H9 (cell line): Measurements from ENCODE around the gene MCCC2. TPM values are rescaled to one million over a fixed set of nuclear protein-coding genes. Genes with fewer than 3 reads are reported as not detected.

Source experiments
- DNase-seq: peaks from one replicate; pipeline ENCODE4 v3.0.0-alpha.2; 2017
- H2AFZ ChIP-seq: one replicate; pipeline ENCODE4 v1.6.1; 2013; ENCODE audit warnings: mild to moderate bottlenecking, low read length, control low read depth, moderate library complexity
- H2AK5ac ChIP-seq: 2 replicates; pipeline ENCODE4 v1.6.1; 2013; ENCODE audit warnings: low read length, control low read depth, mixed read lengths; ENCODE audit not compliant: insufficient read length
- H2BK120ac ChIP-seq: one replicate; pipeline ENCODE4 v1.6.1; 2013; ENCODE audit warnings: low read depth, mild to moderate bottlenecking, low read length, control low read depth, inconsistent platforms; ENCODE audit not compliant: poor library complexity, severe bottlenecking
- H2BK12ac ChIP-seq: 2 replicates; pipeline ENCODE4 v1.6.1; 2013; ENCODE audit warnings: low read length, control low read depth, mixed read lengths, low read depth; ENCODE audit not compliant: insufficient read length
- H2BK15ac ChIP-seq: 2 replicates; pipeline ENCODE4 v1.6.1; 2013; ENCODE audit warnings: low read depth, low read length, control low read depth
- H2BK20ac ChIP-seq: one replicate; pipeline ENCODE4 v1.6.1; 2013; ENCODE audit warnings: low read depth, mild to moderate bottlenecking, low read length, control low read depth, inconsistent platforms; ENCODE audit not compliant: poor library complexity, severe bottlenecking
- H2BK5ac ChIP-seq: 2 replicates; pipeline ENCODE4 v1.6.1; 2013; ENCODE audit warnings: low read length, control low read depth, mixed read lengths; ENCODE audit not compliant: insufficient read length
- H3K14ac ChIP-seq: 2 replicates; pipeline ENCODE4 v1.6.1; 2013; ENCODE audit warnings: low read length, control low read depth; ENCODE audit not compliant: insufficient read depth
- H3K18ac ChIP-seq: 2 replicates; pipeline ENCODE4 v1.6.1; 2013; ENCODE audit warnings: low read depth, mild to moderate bottlenecking, mixed read lengths, low read length, control low read depth; ENCODE audit not compliant: insufficient read length
- H3K23ac ChIP-seq: 2 replicates; pipeline ENCODE4 v1.6.1; 2013; ENCODE audit warnings: low read length, control low read depth, mixed read lengths, low read depth; ENCODE audit not compliant: insufficient read length
- H3K23me2 ChIP-seq: 2 replicates; pipeline ENCODE4 v1.6.1; 2013; ENCODE audit warnings: low read depth, mild to moderate bottlenecking, mixed read lengths, low read length, control low read depth; ENCODE audit not compliant: insufficient read length, poor library complexity, severe bottlenecking
- H3K27ac ChIP-seq: 2 replicates; pipeline ENCODE4 v1.5.1; 2013; ENCODE audit warnings: low read length, control low read depth, mixed read lengths, low read depth; ENCODE audit not compliant: insufficient read length
- H3K27me3 ChIP-seq: 2 replicates; pipeline ENCODE4 v1.6.1; 2013; ENCODE audit warnings: low read length, control low read depth, inconsistent platforms; ENCODE audit not compliant: insufficient read depth
- H3K4ac ChIP-seq: 2 replicates; pipeline ENCODE4 v1.6.1; 2013; ENCODE audit warnings: low read depth, mild to moderate bottlenecking, control low read depth, inconsistent platforms, low read length, moderate library complexity
- H3K4me1 ChIP-seq: 2 replicates; pipeline ENCODE4 v1.6.1; 2013; ENCODE audit warnings: low read length, control low read depth, inconsistent platforms; ENCODE audit not compliant: insufficient read depth
- H3K4me2 ChIP-seq: 2 replicates; pipeline ENCODE4 v1.6.1; 2013; ENCODE audit warnings: low read length, control low read depth, mixed read lengths; ENCODE audit not compliant: insufficient read length, insufficient read depth
- H3K56ac ChIP-seq: 2 replicates; pipeline ENCODE4 v1.6.1; 2013; ENCODE audit warnings: low read depth, mild to moderate bottlenecking, mixed read lengths, low read length, control low read depth; ENCODE audit not compliant: insufficient read length
- H3K79me1 ChIP-seq: 2 replicates; pipeline ENCODE4 v1.6.1; 2013; ENCODE audit warnings: low read depth, mild to moderate bottlenecking, moderate library complexity, low read length, control low read depth, inconsistent platforms; ENCODE audit not compliant: insufficient read depth, poor library complexity, severe bottlenecking
- H3K79me2 ChIP-seq: 2 replicates; pipeline ENCODE4 v1.6.1; 2013; ENCODE audit warnings: low read length, control low read depth, inconsistent platforms; ENCODE audit not compliant: insufficient read depth
- H3K9ac ChIP-seq: 2 replicates; pipeline ENCODE4 v1.6.1; 2013; ENCODE audit warnings: low read length, control low read depth, mixed read lengths; ENCODE audit not compliant: insufficient read length; ENCODE audit errors: extremely low read depth
- H3K9me3 ChIP-seq: one replicate; pipeline ENCODE4 v1.6.1; 2013; ENCODE audit warnings: low read depth, low read length, inconsistent platforms; ENCODE audit not compliant: control insufficient read depth
- H3T11ph ChIP-seq: one replicate; pipeline ENCODE4 v1.6.1; 2013; ENCODE audit warnings: mild to moderate bottlenecking, low read length, control low read depth, inconsistent platforms
- H4K20me1 ChIP-seq: one replicate; pipeline ENCODE4 v1.6.1; 2013; ENCODE audit not compliant: control insufficient read depth, insufficient read length, insufficient read depth
- H4K5ac ChIP-seq: 2 replicates; pipeline ENCODE4 v1.6.1; 2013; ENCODE audit warnings: low read depth, mild to moderate bottlenecking, mixed read lengths, low read length, control low read depth; ENCODE audit not compliant: insufficient read length
- H4K8ac ChIP-seq: replicated peaks from 2 replicates; pipeline ENCODE4 v1.6.1; 2013; ENCODE audit warnings: low read length, control low read depth, mixed read lengths, low read depth; ENCODE audit not compliant: insufficient read length
- H4K91ac ChIP-seq: 2 replicates; pipeline ENCODE4 v1.6.1; 2013; ENCODE audit warnings: low read depth, mild to moderate bottlenecking, moderate library complexity, mixed read lengths, low read length, control low read depth; ENCODE audit not compliant: insufficient read length
- H3K27ac Mint-ChIP-seq, 3 experiments: 2 replicates in 2 of 3; 3 replicates in 1 of 3; pipeline ENCODE4 v1.8.0; 2020 to 2021; ENCODE audit warnings: mixed read lengths in 3 of 3, mild to moderate bottlenecking in 1 of 3, moderate library complexity in 1 of 3
- H3K27me3 Mint-ChIP-seq: 2 replicates; pipeline ENCODE4 v1.8.0; 2021; ENCODE audit warnings: low read depth, mild to moderate bottlenecking, moderate library complexity, mixed read lengths
- H3K36me3 Mint-ChIP-seq, 3 experiments: 2 replicates in 2 of 3; 3 replicates in 1 of 3; pipeline ENCODE4 v1.8.0; 2020 to 2021; ENCODE audit warnings: low read depth in 3 of 3, mixed read lengths in 3 of 3; ENCODE audit not compliant: insufficient read depth in 1 of 3
- H3K4me1 Mint-ChIP-seq, 2 experiments: 2 replicates each; pipeline ENCODE4 v1.8.0; 2020; ENCODE audit warnings: mixed read lengths in 2 of 2
- H3K4me3 Mint-ChIP-seq, 2 experiments: 2 replicates in 1 of 2; 3 replicates in 1 of 2; pipeline ENCODE4 v1.8.0; 2020 to 2021; ENCODE audit warnings: mild to moderate bottlenecking in 2 of 2, mixed read lengths in 2 of 2, moderate library complexity in 1 of 2
- H3K9me3 Mint-ChIP-seq, 2 experiments: 2 replicates in 1 of 2; 3 replicates in 1 of 2; pipeline ENCODE4 v1.8.0; 2020; ENCODE audit warnings: mild to moderate bottlenecking in 2 of 2, mixed read lengths in 2 of 2, moderate library complexity in 1 of 2
- WGBS: extraction: QIAGEN DNeasy Blood & Tissue Kit; methylation state at CpG from one replicate; pipeline ENCODE4 v1.1.7; 2013; ENCODE audit warnings: missing lambda C conversion rate, low lambda C conversion rate, mixed read lengths; ENCODE audit not compliant: insufficient read length; ENCODE audit errors: extremely low coverage; 5-methylcytosine and 5-hydroxymethylcytosine counted together
- total RNA-seq: library from RNA; stranded (reverse); gene quantifications from 2 replicates; pipeline ENCODE4 v1.2.1, GENCODE V29; 2021
- TF ChIP-seq, protein P1 (sequence below): fragments of 200-600 bp; sonication (generic); conservative IDR thresholded peaks from 3 replicates; pipeline ENCODE4 v1.8.0; 2021; ENCODE audit warnings: antibody characterized with exemption, mild to moderate bottlenecking

Gene MCCC2
- total RNA-seq, 1 experiment from 2014 or later = 62.7 TPM

- H3K18ac ChIP-seq = no peak overlapping the region
- TF ChIP-seq, protein P1, sequence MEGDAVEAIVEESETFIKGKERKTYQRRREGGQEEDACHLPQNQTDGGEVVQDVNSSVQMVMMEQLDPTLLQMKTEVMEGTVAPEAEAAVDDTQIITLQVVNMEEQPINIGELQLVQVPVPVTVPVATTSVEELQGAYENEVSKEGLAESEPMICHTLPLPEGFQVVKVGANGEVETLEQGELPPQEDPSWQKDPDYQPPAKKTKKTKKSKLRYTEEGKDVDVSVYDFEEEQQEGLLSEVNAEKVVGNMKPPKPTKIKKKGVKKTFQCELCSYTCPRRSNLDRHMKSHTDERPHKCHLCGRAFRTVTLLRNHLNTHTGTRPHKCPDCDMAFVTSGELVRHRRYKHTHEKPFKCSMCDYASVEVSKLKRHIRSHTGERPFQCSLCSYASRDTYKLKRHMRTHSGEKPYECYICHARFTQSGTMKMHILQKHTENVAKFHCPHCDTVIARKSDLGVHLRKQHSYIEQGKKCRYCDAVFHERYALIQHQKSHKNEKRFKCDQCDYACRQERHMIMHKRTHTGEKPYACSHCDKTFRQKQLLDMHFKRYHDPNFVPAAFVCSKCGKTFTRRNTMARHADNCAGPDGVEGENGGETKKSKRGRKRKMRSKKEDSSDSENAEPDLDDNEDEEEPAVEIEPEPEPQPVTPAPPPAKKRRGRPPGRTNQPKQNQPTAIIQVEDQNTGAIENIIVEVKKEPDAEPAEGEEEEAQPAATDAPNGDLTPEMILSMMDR = no peak
- no peaks in the 10 kb centered on the region for H3K36me3 Mint-ChIP-seq
- no peak overlapping the region for H2BK15ac ChIP-seq
- no peak overlapping the region for H3T11ph ChIP-seq
- H3K27me3 ChIP-seq = no peaks in the 10 kb centered on the region
- no peak for DNase-seq
- H2BK5ac ChIP-seq = no peak overlapping the region
- H3K79me1 ChIP-seq = no peaks in the 10 kb centered on the region
- H3K27ac Mint-ChIP-seq = no peak overlapping the region
- H4K5ac ChIP-seq = no peak overlapping the region
- no peak overlapping the region for H3K27ac ChIP-seq
- H3K23me2 ChIP-seq = no peaks in the 10 kb centered on the region
- no peak overlapping the region for H3K4ac ChIP-seq
- H3K9ac ChIP-seq = no peak overlapping the region
- H3K27me3 Mint-ChIP-seq = peaks cover 3% of the 10 kb centered on the region
- H2AK5ac ChIP-seq = no peak overlapping the region
- no peaks in the 10 kb centered on the region for H3K9me3 Mint-ChIP-seq
- no peak overlapping the region for H2AFZ ChIP-seq
- no CpG with 5 or more reads among the region's 1 CpG for WGBS
- no peak overlapping the region for H3K14ac ChIP-seq
- H2BK20ac ChIP-seq = no peak overlapping the region
- H2BK120ac ChIP-seq = no peak overlapping the region
- H3K23ac ChIP-seq = no peak overlapping the region
- H4K20me1 ChIP-seq = no peaks in the 10 kb centered on the region
- H3K9me3 ChIP-seq = no peaks in the 10 kb centered on the region
- no peak overlapping the region for H2BK12ac ChIP-seq
- H3K4me1 Mint-ChIP-seq = no peaks in the 10 kb centered on the region
- no peaks in the 10 kb centered on the region for H3K4me1 ChIP-seq
- H3K4me2 ChIP-seq = no peak overlapping the region
- H3K4me3 Mint-ChIP-seq = no peak overlapping the region
- H3K56ac ChIP-seq = no peak overlapping the region
- H4K8ac ChIP-seq = no peak overlapping the region
- no peaks in the 10 kb centered on the region for H3K79me2 ChIP-seq
- no peak overlapping the region for H4K91ac ChIP-seq
Measured at GRCh38 chr5:71677977-71678376, 90.8 kb downstream of the MCCC2 start.
